Kidney epithelial cell (primary cell): Measurements from ENCODE around the gene GPATCH2L. TPM values are rescaled to one million over a fixed set of nuclear protein-coding genes. Genes with fewer than 3 reads are reported as not detected.

Experiments
- DNase-seq: peaks from one replicate; pipeline ENCODE4 v3.0.0-alpha.2; 2010; ENCODE audit warnings: low read depth
- H3K27me3 ChIP-seq: 2 replicates; pipeline ENCODE4 v1.6.0; 2011; ENCODE audit warnings: low read length; ENCODE audit not compliant: control insufficient read depth, insufficient read depth
- H3K36me3 ChIP-seq: 2 replicates; pipeline ENCODE4 v1.5.1; 2011; ENCODE audit warnings: low read length; ENCODE audit not compliant: control insufficient read depth, insufficient read depth
- H3K4me3 ChIP-seq: 2 replicates; pipeline ENCODE4 v1.5.1; 2011; ENCODE audit warnings: low read depth, mild to moderate bottlenecking, control low read depth, low read length
- CTCF ChIP-seq: IDR thresholded peaks from 2 replicates; pipeline ENCODE4 v1.5.1; 2011; ENCODE audit warnings: mild to moderate bottlenecking, moderate library complexity, low read length, control low read depth, inconsistent platforms; ENCODE audit not compliant: insufficient read depth, poor library complexity, severe bottlenecking
- total RNA-seq: library from RNA; depleted of rRNA; stranded (reverse); fragments of >200 nt; gene quantifications from 2 replicates; pipeline ENCODE4 v1.2.3, GENCODE V29; 2015

GPATCH2L gene
- total RNA-seq, 1 donor from 2014 or later, result 83.3 TPM

GRCh38 chr14:76227450-76228050 is 75.8 kb downstream of the GPATCH2L start:
- Histone ChIP-seq H3K4me3 (no peak overlapping the region), H3K36me3 (no peaks in the 10 kb centered on the region), H3K27me3 (no peaks in the 10 kb centered on the region)
- DNase-seq, result no peak
- TF ChIP-seq CTCF, result no peak

GRCh38 chr14:76228138-76228537 is 76.4 kb downstream of the GPATCH2L start:
- Histone ChIP-seq H3K27me3 (no peaks in the 10 kb centered on the region), H3K4me3 (no peak overlapping the region), H3K36me3 (no peaks in the 10 kb centered on the region)
- no peak for TF ChIP-seq CTCF
- DNase-seq, result no peak

GRCh38 chr14:76232800-76233199 is 81.1 kb downstream of the GPATCH2L start:
- TF ChIP-seq CTCF, result no peak
- Histone ChIP-seq H3K36me3 (no peaks in the 10 kb centered on the region), H3K27me3 (no peaks in the 10 kb centered on the region), H3K4me3 (no peak overlapping the region)
- no peak for DNase-seq

- no peak overlapping the region for H3K4me3 ChIP-seq
- no peaks in the 10 kb centered on the region for H3K27me3 ChIP-seq
- DNase-seq, result no peak
- no peak for TF ChIP-seq CTCF
- no peaks in the 10 kb centered on the region for H3K36me3 ChIP-seq
Measured at GRCh38 chr14:76235628-76236027, 83.9 kb downstream of the GPATCH2L start.

GRCh38 chr14:76236172-76237130 is 84.7 kb downstream of the GPATCH2L start:
- TF ChIP-seq CTCF, result no peak
- no peak for DNase-seq
- Histone ChIP-seq H3K36me3 (no peaks in the 10 kb centered on the region), H3K4me3 (no peak overlapping the region), H3K27me3 (no peaks in the 10 kb centered on the region)
